Keratinocyte (primary cell): ENCODE results near the gene PAX2. TPM values are rescaled to one million over a fixed set of nuclear protein-coding genes. Genes with fewer than 3 reads are reported as not detected.

ENCODE experiments used
- DNase-seq: peaks from one replicate; pipeline ENCODE4 v3.0.0-alpha.2; 2011; ENCODE audit warnings: low read depth, missing footprints, low spot score
- FAIRE-seq: peaks from 2 replicates; lab custom pipeline; 2011; peaks lifted over from hg19 to GRCh38; lab: Jason Lieb, UNC
- H2AFZ ChIP-seq: 2 replicates; pipeline ENCODE4 v1.6.0; 2012; ENCODE audit warnings: low read length, control low read depth, inconsistent platforms; ENCODE audit not compliant: control insufficient read depth
- H3K27ac ChIP-seq: 2 replicates; pipeline ENCODE4 v1.5.1; 2011; ENCODE audit warnings: low read length; ENCODE audit not compliant: control insufficient read depth, insufficient read depth
- H3K27me3 ChIP-seq: 3 replicates; pipeline ENCODE4 v1.6.0; 2011; ENCODE audit warnings: low read length; ENCODE audit not compliant: control insufficient read depth, insufficient read depth; ENCODE audit errors: extremely low read depth
- H3K36me3 ChIP-seq, 2 experiments: 2 replicates in 1 of 2; 3 replicates in 1 of 2; pipeline ENCODE4 v1.5.1; 2011; ENCODE audit warnings: low read length in 2 of 2, mild to moderate bottlenecking in 1 of 2; ENCODE audit not compliant: control insufficient read depth in 2 of 2, insufficient read depth in 2 of 2; ENCODE audit errors: extremely low read depth in 1 of 2
- H3K4me1 ChIP-seq: 3 replicates; pipeline ENCODE4 v1.5.1; 2011; ENCODE audit warnings: low read length; ENCODE audit not compliant: control insufficient read depth, insufficient read depth; ENCODE audit errors: extremely low read depth
- H3K4me2 ChIP-seq: 3 replicates; pipeline ENCODE4 v1.6.0; 2011; ENCODE audit warnings: low read depth, low read length; ENCODE audit not compliant: control insufficient read depth, insufficient read depth; ENCODE audit errors: extremely low read depth
- H3K4me3 ChIP-seq, 3 experiments: fragments of 200-600 bp in 1 of 3; sonication (generic) in 1 of 3; 2 replicates in 2 of 3; 3 replicates in 1 of 3; pipeline ENCODE4 v1.5.1; 2011 to 2016; ENCODE audit warnings: low read length in 3 of 3, mild to moderate bottlenecking in 3 of 3, control low read depth in 2 of 3, inconsistent platforms in 1 of 3, low read depth in 1 of 3, mixed read lengths in 1 of 3, mixed run types in 1 of 3, moderate library complexity in 1 of 3; ENCODE audit not compliant: control insufficient read depth in 2 of 3, insufficient read depth in 2 of 3; ENCODE audit errors: extremely low read depth in 1 of 3
- H3K79me2 ChIP-seq: 2 replicates; pipeline ENCODE4 v1.6.0; 2012; ENCODE audit warnings: low read length; ENCODE audit not compliant: control insufficient read depth, insufficient read depth
- H3K9ac ChIP-seq: 3 replicates; pipeline ENCODE4 v1.6.0; 2011; ENCODE audit warnings: low read length; ENCODE audit not compliant: control insufficient read depth, insufficient read depth; ENCODE audit errors: extremely low read depth
- H3K9me1 ChIP-seq: 3 replicates; pipeline ENCODE4 v1.6.0; 2011; ENCODE audit warnings: low read length; ENCODE audit not compliant: control insufficient read depth, insufficient read depth; ENCODE audit errors: extremely low read depth
- H3K9me3 ChIP-seq: 2 replicates; pipeline ENCODE4 v1.5.1; 2012; ENCODE audit warnings: low read depth, low read length; ENCODE audit not compliant: control insufficient read depth
- H4K20me1 ChIP-seq: 3 replicates; pipeline ENCODE4 v1.6.0; 2011; ENCODE audit warnings: low read length; ENCODE audit not compliant: control insufficient read depth, insufficient read depth; ENCODE audit errors: extremely low read depth
- CTCF ChIP-seq, 3 experiments: IDR thresholded peaks in 1 of 3; conservative IDR thresholded peaks in 1 of 3; optimal IDR thresholded peaks in 1 of 3; 2 replicates in 2 of 3; 3 replicates in 1 of 3; pipeline versions ENCODE3 to v1.5.1; 2011; ENCODE audit warnings: low read length in 3 of 3, mild to moderate bottlenecking in 3 of 3, moderate library complexity in 2 of 3, control low read depth in 1 of 3, inconsistent platforms in 1 of 3; ENCODE audit not compliant: insufficient read depth in 2 of 3; ENCODE audit errors: extremely low read depth in 1 of 3
- EZH2 ChIP-seq: IDR thresholded peaks from one replicate; pipeline ENCODE4 v1.6.1; 2012; ENCODE audit warnings: inconsistent platforms, mild to moderate bottlenecking, low read length, moderate library complexity
- dilution Hi-C: fragments of 300-500 bp; cut with MboI; formaldehyde crosslinking; loops from one replicate; pipeline ENCODE4 v1.7.0; 2020; ENCODE audit warnings: low sequenced_read_pairs; ENCODE audit not compliant: extremely low pct_ligation_motif_present
- polyA plus RNA-seq, 5 experiments: library from polyadenylated mRNA; depleted of rRNA in 3 of 5; stranded (reverse) in 3 of 5; stranded (forward) in 1 of 5; unstranded in 1 of 5; fragments of >200 nt; gene quantifications; 1 replicate in 1 of 5; 2 replicates in 3 of 5; 3 replicates in 1 of 5; pipeline versions ENCODE4 v1.2.1 to v1.2.3, GENCODE V29; 2011 to 2012; ENCODE audit warnings: missing spikeins in 2 of 5, low read depth in 1 of 5, low replicate concordance in 1 of 5

Gene PAX2
- polyA plus RNA-seq, 1 donor (not counting 4 experiments of a cell fraction or from before 2014, with no cell fraction given) = not detected

GRCh38 chr10:100828738-100829096 is 83.3 kb downstream of the PAX2 start:
- no peak overlapping the region for H3K9ac ChIP-seq
- dilution Hi-C loops = no loop called here
- peaks cover 98% of the 10 kb centered on the region for H3K27me3 ChIP-seq
- no peak overlapping the region for H2AFZ ChIP-seq
- peak overlapping the region; percentile 54 for H3K4me2 ChIP-seq
- H3K4me1 ChIP-seq = peaks cover 6% of the 10 kb centered on the region
- H3K9me3 ChIP-seq = no peaks in the 10 kb centered on the region
- H3K4me3 ChIP-seq = no peak overlapping the region
- no peaks in the 10 kb centered on the region for H3K79me2 ChIP-seq
- H3K9me1 ChIP-seq = no peaks in the 10 kb centered on the region
- DNase-seq (no peak), FAIRE-seq (no peak)
- no peak for TF ChIP-seq CTCF (optimal IDR thresholded peaks at IDR 0.05 in 1 of 3, IDR thresholded peaks at IDR 0.05 in 1 of 3, conservative IDR thresholded peaks at IDR 0.05 in 1 of 3; ENCODE audit: extremely low read depth in 1 of 3, insufficient read depth in 2 of 3, low read length in 3 of 3)
- no peak for TF ChIP-seq EZH2
- no peaks in the 10 kb centered on the region for H3K36me3 ChIP-seq
- H4K20me1 ChIP-seq = no peaks in the 10 kb centered on the region
- H3K27ac ChIP-seq = no peak overlapping the region

GRCh38 chr10:100829097-100829870 is 83.9 kb downstream of the PAX2 start:
- Histone ChIP-seq H3K27me3 (peaks cover 94% of the 10 kb centered on the region), H3K9me3 (no peaks in the 10 kb centered on the region), H3K9ac (no peak overlapping the region), H3K4me1 (peaks cover 6% of the 10 kb centered on the region), H3K36me3 (no peaks in the 10 kb centered on the region), H3K79me2 (no peaks in the 10 kb centered on the region), H4K20me1 (no peaks in the 10 kb centered on the region), H3K4me3 (peak overlapping the region in 1 of 3 experiments; percentile 7), H3K27ac (no peak overlapping the region), H3K9me1 (no peaks in the 10 kb centered on the region), H3K4me2 (peak overlapping the region; percentile 54), H2AFZ (no peak overlapping the region)
- TF ChIP-seq EZH2 (peak; percentile 79), CTCF (optimal IDR thresholded peaks at IDR 0.05 in 1 of 3, IDR thresholded peaks at IDR 0.05 in 1 of 3, conservative IDR thresholded peaks at IDR 0.05 in 1 of 3; ENCODE audit: extremely low read depth in 1 of 3, insufficient read depth in 2 of 3, low read length in 3 of 3) (no peak)
- no peak for FAIRE-seq
- DNase-seq = no peak
- dilution Hi-C loops = no loop called here
